CD14-positive monocyte (primary cell): ENCODE results near the gene WNT7B. TPM values are rescaled to one million over a fixed set of nuclear protein-coding genes. Genes with fewer than 3 reads are reported as not detected.
A peak's percentile ranks its signal among the peaks of the same experiment; 100 is the strongest.

Source experiments
- DNase-seq, 3 donors: peaks; one replicate each; pipeline ENCODE4 v3.0.0-alpha.2; 2011 to 2022
- H2AFZ ChIP-seq: 2 replicates; pipeline ENCODE4 v1.6.0; 2012; ENCODE audit warnings: mild to moderate bottlenecking, low read depth, low read length, inconsistent platforms; ENCODE audit not compliant: insufficient read depth, poor library complexity, severe bottlenecking
- H3K27ac ChIP-seq, 2 donors: 1 replicate in 1 of 2; 2 replicates in 1 of 2; pipeline ENCODE4 v1.5.1; 2012 to 2013; ENCODE audit warnings: low read length in 2 of 2, control low read depth in 1 of 2, inconsistent platforms in 1 of 2, low read depth in 1 of 2, mild to moderate bottlenecking in 1 of 2
- H3K27me3 ChIP-seq, 2 donors: one replicate each; pipeline versions ENCODE4 v1.6.0 to v1.6.1; 2011 to 2013; ENCODE audit warnings: low read length in 2 of 2; ENCODE audit not compliant: control insufficient read depth in 2 of 2, insufficient read depth in 2 of 2
- H3K36me3 ChIP-seq, 2 donors: replicated peaks in 1 of 2; 1 replicate in 1 of 2; 2 replicates in 1 of 2; pipeline versions ENCODE4 v1.5.1 to v1.6.1; 2012 to 2013; ENCODE audit warnings: low read length in 2 of 2, control low read depth in 1 of 2, inconsistent platforms in 1 of 2, mild to moderate bottlenecking in 1 of 2; ENCODE audit not compliant: insufficient read depth in 2 of 2, control insufficient read depth in 1 of 2
- H3K4me1 ChIP-seq, 2 donors: 1 replicate in 1 of 2; 2 replicates in 1 of 2; pipeline versions ENCODE4 v1.5.1 to v1.6.1; 2012 to 2013; ENCODE audit warnings: low read length in 2 of 2, control low read depth in 1 of 2, inconsistent platforms in 1 of 2, mild to moderate bottlenecking in 1 of 2, moderate library complexity in 1 of 2; ENCODE audit not compliant: insufficient read depth in 2 of 2, control insufficient read depth in 1 of 2
- H3K4me2 ChIP-seq: replicated peaks from 2 replicates; pipeline ENCODE3; 2012; ENCODE audit warnings: low read length, moderate library complexity, mild to moderate bottlenecking; ENCODE audit not compliant: poor library complexity, severe bottlenecking; ENCODE audit errors: extremely low read depth
- H3K4me3 ChIP-seq, 3 experiments: fragments of 200-600 bp in 1 of 3; sonication (generic) in 1 of 3; replicated peaks in 1 of 3; 1 replicate in 2 of 3; 2 replicates in 1 of 3; pipeline ENCODE4 v1.5.1; 2011 to 2013; ENCODE audit warnings: low read length in 3 of 3, mild to moderate bottlenecking in 3 of 3, control low read depth in 2 of 3, low read depth in 2 of 3, inconsistent platforms in 1 of 3, moderate library complexity in 1 of 3
- H3K79me2 ChIP-seq: 2 replicates; pipeline ENCODE4 v1.6.0; 2012; ENCODE audit warnings: mild to moderate bottlenecking, control low read depth, inconsistent platforms, low read length, moderate library complexity; ENCODE audit not compliant: insufficient read depth
- H3K9ac ChIP-seq: 2 replicates; pipeline ENCODE4 v1.6.0; 2017; ENCODE audit warnings: low read length, mild to moderate bottlenecking; ENCODE audit not compliant: insufficient read depth, poor library complexity, severe bottlenecking
- H3K9me3 ChIP-seq, 2 donors: replicated peaks in 1 of 2; 1 replicate in 1 of 2; 2 replicates in 1 of 2; pipeline versions ENCODE4 v1.5.1 to v1.6.1; 2012 to 2013; ENCODE audit warnings: low read length in 2 of 2, control low read depth in 1 of 2; ENCODE audit not compliant: control insufficient read depth in 1 of 2, insufficient read depth in 1 of 2
- H4K20me1 ChIP-seq: 2 replicates; pipeline ENCODE4 v1.6.0; 2012; ENCODE audit warnings: mild to moderate bottlenecking, low read length, control low read depth, moderate library complexity; ENCODE audit not compliant: insufficient read depth
- H3K27ac Mint-ChIP-seq, 7 donors: one replicate each; pipeline ENCODE4 v1.8.0; 2020; ENCODE audit warnings: mild to moderate bottlenecking in 7 of 7, mixed read lengths in 7 of 7, moderate library complexity in 6 of 7, inconsistent platforms in 2 of 7
- H3K27me3 Mint-ChIP-seq, 3 donors: one replicate each; pipeline ENCODE4 v1.8.0; 2021 to 2022; ENCODE audit warnings: low read depth in 3 of 3, mild to moderate bottlenecking in 3 of 3, mixed read lengths in 3 of 3, moderate library complexity in 3 of 3, inconsistent platforms in 1 of 3
- H3K36me3 Mint-ChIP-seq, 2 donors: one replicate each; pipeline ENCODE4 v1.8.0; 2020; ENCODE audit warnings: mixed read lengths in 2 of 2, inconsistent platforms in 1 of 2, mild to moderate bottlenecking in 1 of 2
- H3K4me1 Mint-ChIP-seq: one replicate; pipeline ENCODE4 v1.8.0; 2020; ENCODE audit warnings: mild to moderate bottlenecking, mixed read lengths
- H3K4me3 Mint-ChIP-seq, 2 donors: one replicate each; pipeline ENCODE4 v1.8.0; 2020; ENCODE audit warnings: mild to moderate bottlenecking in 2 of 2, mixed read lengths in 2 of 2, moderate library complexity in 1 of 2
- H3K9me3 Mint-ChIP-seq, 7 donors: one replicate each; pipeline ENCODE4 v1.8.0; 2020 to 2022; ENCODE audit warnings: mixed read lengths in 7 of 7, mild to moderate bottlenecking in 6 of 7, moderate library complexity in 6 of 7, inconsistent platforms in 2 of 7
- CTCF ChIP-seq: fragments of 200-600 bp; IDR thresholded peaks from one replicate; pipeline ENCODE4 v1.8.0; 2022; ENCODE audit warnings: antibody characterized with exemption, mild to moderate bottlenecking
- WGBS: methylation state at CpG from one replicate; pipeline ENCODE4 v1.1.5; 2013; ENCODE audit warnings: missing lambda C conversion rate; ENCODE audit not compliant: insufficient coverage; 5-methylcytosine and 5-hydroxymethylcytosine counted together
- intact Hi-C, 2 donors: fragments of 100-400 bp; cut with micrococcal nuclease; formaldehyde crosslinking; loops; one replicate each; pipeline versions ENCODE4 v1.15.0 to v1.15.1; 2023
- polyA plus RNA-seq, 3 donors: library from polyadenylated mRNA; depleted of rRNA in 1 of 3; unstranded in 2 of 3; stranded (reverse) in 1 of 3; fragments of 300-500 nt in 2 of 3; fragments of >200 nt in 1 of 3; fragmentation: Illumina TruSeq in 2 of 3; gene quantifications; 1 replicate in 2 of 3; 2 replicates in 1 of 3; pipeline ENCODE4 v1.2.3, GENCODE V29; 2012 to 2021

The WNT7B gene
- polyA plus RNA-seq, 3 donors: not detected

- Histone ChIP-seq H3K27me3 (no peaks in the 10 kb centered on the region), H2AFZ (no peak overlapping the region), H3K9me3 (no peaks in the 10 kb centered on the region), H3K4me1 (peaks cover 50 to 53% of the 10 kb centered on the region in 2 donors), H3K36me3 (no peaks in the 10 kb centered on the region), H3K27ac (peak overlapping the region in 1 of 2 donors; percentile 94), H3K9ac (peak overlapping the region; percentile 27), H3K4me2 (peak overlapping the region; percentile 77), H3K79me2 (no peaks in the 10 kb centered on the region), H4K20me1 (no peaks in the 10 kb centered on the region), H3K4me3 (peak overlapping the region in 1 of 3 experiments; percentile 9)
- DNase-seq: peak; percentile 67 to 76 (median 73)
- Mint-ChIP-seq H3K27ac (peak overlapping the region; percentile 74 to 99 (median 98)), H3K36me3 (no peaks in the 10 kb centered on the region), H3K9me3 (peaks cover 0 to 6% (median 0%) of the 10 kb centered on the region in 7 donors), H3K27me3 (peaks cover 0 to 12% (median 2%) of the 10 kb centered on the region in 3 donors), H3K4me3 (peak overlapping the region in 1 of 2 donors; percentile 46), H3K4me1 (peaks cover 52% of the 10 kb centered on the region)
- TF ChIP-seq CTCF: peak; percentile 99
- intact Hi-C loops: loop anchor here (1.0 to 10.0 kb wide), 5 partner anchors 43 to 300 kb away; partner anchors contain the start of gene GTSE1 (in 2 of the 2)
- WGBS: 44% methylated on average over 26 of the region's 27 CpGs
These were observed 17.8 kb upstream of the WNT7B start for GRCh38 chr22:45994491-45995404.

- Histone ChIP-seq H3K4me2 (no peak overlapping the region), H3K27me3 (no peaks in the 10 kb centered on the region), H3K27ac (no peak overlapping the region), H4K20me1 (no peaks in the 10 kb centered on the region), H3K9me3 (no peaks in the 10 kb centered on the region), H3K4me3 (no peak overlapping the region), H3K9ac (no peak overlapping the region), H3K36me3 (no peaks in the 10 kb centered on the region), H3K79me2 (no peaks in the 10 kb centered on the region), H2AFZ (no peak overlapping the region), H3K4me1 (peaks cover 48 to 50% of the 10 kb centered on the region in 2 donors)
- no peaks in the 10 kb centered on the region for H3K36me3 Mint-ChIP-seq
- H3K9me3 Mint-ChIP-seq: peaks cover 0 to 6% (median 0%) of the 10 kb centered on the region in 7 donors
- WGBS: 33% methylated on average over 1 of the region's 2 CpGs
- H3K4me1 Mint-ChIP-seq: peaks cover 44% of the 10 kb centered on the region
- peaks cover 0 to 12% (median 2%) of the 10 kb centered on the region in 3 donors for H3K27me3 Mint-ChIP-seq
- peak overlapping the region in 1 of 7 donors; percentile 20 for H3K27ac Mint-ChIP-seq
- TF ChIP-seq CTCF: no peak
- no peak overlapping the region for H3K4me3 Mint-ChIP-seq
- intact Hi-C loops: loop anchor here (1.0 to 10.0 kb wide), 2 partner anchors 122 to 301 kb away; partner anchors contain the start of gene GTSE1 (in 2 of the 2)
- no peak for DNase-seq
These were observed 16.9 kb upstream of the WNT7B start for GRCh38 chr22:45993841-45994240.
